Measurements from ENCODE around the gene C11orf21.

GRCh38 chr11:2342981-2343380 lies 41.3 kb upstream of the C11orf21 start:
- TF ChIP-seq, protein P1, sequence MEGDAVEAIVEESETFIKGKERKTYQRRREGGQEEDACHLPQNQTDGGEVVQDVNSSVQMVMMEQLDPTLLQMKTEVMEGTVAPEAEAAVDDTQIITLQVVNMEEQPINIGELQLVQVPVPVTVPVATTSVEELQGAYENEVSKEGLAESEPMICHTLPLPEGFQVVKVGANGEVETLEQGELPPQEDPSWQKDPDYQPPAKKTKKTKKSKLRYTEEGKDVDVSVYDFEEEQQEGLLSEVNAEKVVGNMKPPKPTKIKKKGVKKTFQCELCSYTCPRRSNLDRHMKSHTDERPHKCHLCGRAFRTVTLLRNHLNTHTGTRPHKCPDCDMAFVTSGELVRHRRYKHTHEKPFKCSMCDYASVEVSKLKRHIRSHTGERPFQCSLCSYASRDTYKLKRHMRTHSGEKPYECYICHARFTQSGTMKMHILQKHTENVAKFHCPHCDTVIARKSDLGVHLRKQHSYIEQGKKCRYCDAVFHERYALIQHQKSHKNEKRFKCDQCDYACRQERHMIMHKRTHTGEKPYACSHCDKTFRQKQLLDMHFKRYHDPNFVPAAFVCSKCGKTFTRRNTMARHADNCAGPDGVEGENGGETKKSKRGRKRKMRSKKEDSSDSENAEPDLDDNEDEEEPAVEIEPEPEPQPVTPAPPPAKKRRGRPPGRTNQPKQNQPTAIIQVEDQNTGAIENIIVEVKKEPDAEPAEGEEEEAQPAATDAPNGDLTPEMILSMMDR (IDR thresholded peaks at IDR 0.05; ENCODE audit: insufficient read depth, low read depth, low read length) = no peak
- no peak for TF ChIP-seq EZH2 (IDR thresholded peaks at IDR 0.05; ENCODE audit: insufficient read depth, low read length)

Data from astrocyte (in vitro differentiated cells and primary cell).